H1 (cell line): ENCODE data around the gene BRD9.

ENCODE experiments used
- CBX5 ChIP-seq: fragments of 300-800, 300-1000 bp; sonication (generic); IDR thresholded peaks from 2 replicates; pipeline ENCODE4 v1.7.1; 2016; ENCODE audit warnings: antibody characterized with exemption, low read length, low read depth
- CEBPB ChIP-seq: IDR thresholded peaks from 2 replicates; pipeline ENCODE4 v1.6.1; 2012; ENCODE audit warnings: low read depth, low read length
- CREB1 ChIP-seq: IDR thresholded peaks from 2 replicates; pipeline ENCODE4 v1.6.1; 2012; ENCODE audit warnings: inconsistent platforms
- EP300 ChIP-seq, 2 experiments: IDR thresholded peaks; 1 replicate in 1 of 2; 2 replicates in 1 of 2; pipeline ENCODE4 v1.6.1; 2011 to 2012; ENCODE audit warnings: low read depth in 2 of 2, low read length in 2 of 2, mild to moderate bottlenecking in 2 of 2, borderline replicate concordance in 1 of 2, inconsistent platforms in 1 of 2, moderate library complexity in 1 of 2
- EZH2 ChIP-seq: fragments of 200-600 bp; sonication (generic); IDR thresholded peaks from 2 replicates; pipeline ENCODE4 v1.7.1; 2012; ENCODE audit warnings: low read depth, mild to moderate bottlenecking, moderate library complexity, low read length, inconsistent platforms; ENCODE audit not compliant: severe bottlenecking
- FOSL1 ChIP-seq: IDR thresholded peaks from 2 replicates; pipeline ENCODE4 v1.6.1; 2011; ENCODE audit warnings: mild to moderate bottlenecking, low read depth, low read length, moderate library complexity; ENCODE audit not compliant: insufficient read depth
- GABPA ChIP-seq: IDR thresholded peaks from 2 replicates; pipeline ENCODE4 v1.6.1; 2011; ENCODE audit warnings: mild to moderate bottlenecking, low read length, moderate library complexity, borderline replicate concordance; ENCODE audit not compliant: insufficient read depth
- GTF2F1 ChIP-seq: IDR thresholded peaks from 2 replicates; pipeline ENCODE4 v1.6.1; 2012; ENCODE audit warnings: low read depth, low read length, improper control_type of control experiment, borderline replicate concordance
- POLR2AphosphoS5 ChIP-seq: IDR thresholded peaks from 2 replicates; pipeline ENCODE4 v1.6.1; 2011; ENCODE audit warnings: low read depth, low read length
- RFX5 ChIP-seq: IDR thresholded peaks from 2 replicates; pipeline ENCODE4 v1.6.1; 2011; ENCODE audit warnings: low read depth, low read length, improper control_type of control experiment, borderline replicate concordance
- SP1 ChIP-seq: IDR thresholded peaks from 2 replicates; pipeline ENCODE4 v1.6.1; 2011; ENCODE audit warnings: low read depth, low read length
- TCF12 ChIP-seq: IDR thresholded peaks from 2 replicates; pipeline ENCODE4 v1.6.1; 2011; ENCODE audit warnings: low read depth, mild to moderate bottlenecking, low read length
- TEAD4 ChIP-seq: IDR thresholded peaks from 2 replicates; pipeline ENCODE4 v1.6.1; 2012; ENCODE audit warnings: low read depth, low read length, inconsistent platforms, mixed read lengths
- TF ChIP-seq, protein P1 (sequence below), 3 experiments: IDR thresholded peaks; 1 replicate in 2 of 3; 2 replicates in 1 of 3; pipeline versions ENCODE4 v1.5.1 to v1.6.1; 2011; ENCODE audit warnings: low read length in 3 of 3, mild to moderate bottlenecking in 3 of 3, inconsistent platforms in 2 of 3, low read depth in 1 of 3, moderate library complexity in 1 of 3; ENCODE audit not compliant: insufficient read depth in 1 of 3; ENCODE audit errors: control extremely low read depth in 1 of 3

DNA sequence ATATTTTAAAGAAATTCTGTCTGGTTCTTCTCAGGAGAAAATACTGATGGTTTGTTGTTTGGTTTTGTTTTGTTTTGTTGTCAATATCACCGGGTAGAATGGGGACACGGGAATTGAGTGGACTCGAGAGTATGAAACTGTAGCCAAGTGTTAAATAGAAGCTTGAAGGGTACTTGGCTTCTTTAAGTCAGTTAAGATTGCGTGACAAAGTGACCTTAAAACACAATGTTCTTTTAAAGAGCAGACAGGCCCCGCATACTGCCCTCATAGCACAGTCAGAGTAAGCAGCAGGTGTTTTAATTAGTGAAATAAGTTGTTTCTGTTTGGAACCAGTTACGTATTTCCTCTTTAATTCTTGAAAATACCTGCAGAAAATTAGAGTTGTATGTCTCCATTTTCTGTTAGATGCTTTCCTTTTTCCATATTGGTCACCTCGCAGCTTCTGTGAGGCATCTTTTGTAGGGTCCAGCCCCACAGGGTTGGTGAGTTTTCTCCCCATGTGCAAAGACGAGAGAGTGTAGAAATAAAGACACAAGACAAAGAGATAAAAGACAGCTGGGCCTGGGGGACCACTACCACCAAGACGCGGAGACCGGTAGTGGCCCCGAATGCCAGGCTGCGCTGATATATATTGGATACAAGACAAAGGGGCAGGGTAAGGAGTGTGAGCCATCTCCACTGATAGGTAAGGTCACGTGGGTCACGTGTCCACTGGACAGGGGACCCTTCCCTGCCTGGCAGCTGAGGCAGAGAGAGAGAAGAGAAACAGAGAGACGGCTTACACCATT is 9.7 kb upstream of the BRD9 start:
- TF ChIP-seq CEBPB: no peak
- TF ChIP-seq POLR2AphosphoS5: no peak
- TF ChIP-seq SP1: no peak
- TF ChIP-seq, protein P1, sequence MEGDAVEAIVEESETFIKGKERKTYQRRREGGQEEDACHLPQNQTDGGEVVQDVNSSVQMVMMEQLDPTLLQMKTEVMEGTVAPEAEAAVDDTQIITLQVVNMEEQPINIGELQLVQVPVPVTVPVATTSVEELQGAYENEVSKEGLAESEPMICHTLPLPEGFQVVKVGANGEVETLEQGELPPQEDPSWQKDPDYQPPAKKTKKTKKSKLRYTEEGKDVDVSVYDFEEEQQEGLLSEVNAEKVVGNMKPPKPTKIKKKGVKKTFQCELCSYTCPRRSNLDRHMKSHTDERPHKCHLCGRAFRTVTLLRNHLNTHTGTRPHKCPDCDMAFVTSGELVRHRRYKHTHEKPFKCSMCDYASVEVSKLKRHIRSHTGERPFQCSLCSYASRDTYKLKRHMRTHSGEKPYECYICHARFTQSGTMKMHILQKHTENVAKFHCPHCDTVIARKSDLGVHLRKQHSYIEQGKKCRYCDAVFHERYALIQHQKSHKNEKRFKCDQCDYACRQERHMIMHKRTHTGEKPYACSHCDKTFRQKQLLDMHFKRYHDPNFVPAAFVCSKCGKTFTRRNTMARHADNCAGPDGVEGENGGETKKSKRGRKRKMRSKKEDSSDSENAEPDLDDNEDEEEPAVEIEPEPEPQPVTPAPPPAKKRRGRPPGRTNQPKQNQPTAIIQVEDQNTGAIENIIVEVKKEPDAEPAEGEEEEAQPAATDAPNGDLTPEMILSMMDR (IDR thresholded peaks at IDR 0.05; ENCODE audit: control extremely low read depth in 1 of 3, insufficient read depth in 1 of 3, low read depth in 1 of 3, low read length in 3 of 3): no peak
- TF ChIP-seq EZH2: no peak
- no peak for TF ChIP-seq GTF2F1
- no peak for TF ChIP-seq EP300 (IDR thresholded peaks at IDR 0.05; ENCODE audit: borderline replicate concordance in 1 of 2, low read depth in 2 of 2, low read length in 2 of 2)
- TF ChIP-seq TEAD4: no peak
- TF ChIP-seq RFX5: no peak
- no peak for TF ChIP-seq FOSL1
- TF ChIP-seq GABPA: no peak
- no peak for TF ChIP-seq TCF12
- TF ChIP-seq CBX5: no peak
- no peak for TF ChIP-seq CREB1
